ENCODE data around the gene DPH7.

GRCh38 chr9:137564817-137565411 lies 13.8 kb downstream of the DPH7 start:
- TF ChIP-seq POLR2A (IDR thresholded peaks at IDR 0.05; ENCODE audit: low read depth, low read length): no peak
- no peak for TF ChIP-seq POLR2AphosphoS5 (IDR thresholded peaks at IDR 0.05; ENCODE audit: low read depth, low read length)
- TF ChIP-seq TAF1 (IDR thresholded peaks at IDR 0.05; ENCODE audit: low read depth, low read length): no peak
